HCT116 (cell line): ENCODE measurements around the gene ZBTB33. TPM values are rescaled to one million over a fixed set of nuclear protein-coding genes. Genes with fewer than 3 reads are reported as not detected.

Experiments used
- ATAC-seq: fragments of 200-7000 bp; cut with Tn5 transposase; 2 replicates; pipeline ENCODE4 v1.9.1; 2020; ENCODE audit warnings: mild to moderate bottlenecking, moderate library complexity
- BruUV-seq: library from RNA; stranded (reverse); fragments of 400-500 nt; replicated peaks from 2 replicates; lab custom pipeline; 2021; lab: Mats Ljungman, UMichigan
- CTCF ChIA-PET: fragments of 300-600 bp; sonication (Branson Sonifier 250); formaldehyde crosslinking; loops from one replicate; lab custom pipeline; 2021; ENCODE audit warnings: antibody characterized with exemption; lab: Charles Lee
- POLR2A ChIA-PET: fragments of 300-600, 350-600 bp; sonication (Branson Sonifier 250); formaldehyde crosslinking; loops from one replicate; lab custom pipeline; 2021; ENCODE audit warnings: antibody characterized with exemption; lab: Charles Lee
- RAD21 ChIA-PET, 2 experiments: fragments of 300-600 bp; sonication (Branson Sonifier 250); formaldehyde crosslinking; loops; one replicate each; lab custom pipeline; 2023; ENCODE audit warnings: low total read pairs in 2 of 2; ENCODE audit not compliant: uncharacterized antibody in 2 of 2, unreplicated experiment in 2 of 2, low non-redundant PET in 1 of 2; lab: Charles Lee
- DNase-seq: peaks from one replicate; pipeline ENCODE4 v3.0.0-alpha.2; 2010; ENCODE audit warnings: low read depth, low spot score
- H2AFZ ChIP-seq: fragments of 200-600 bp; shearing (Covaris generic), sonication (generic); 2 replicates; pipeline ENCODE4 v1.6.1; 2017; ENCODE audit warnings: low read depth, mixed run types, mixed read lengths, antibody characterized with exemption, low read length; ENCODE audit not compliant: poor library complexity, severe bottlenecking
- H3K27ac ChIP-seq: 2 replicates; pipeline ENCODE4 v1.5.1; 2012; ENCODE audit warnings: low read depth, low read length
- H3K27me3 ChIP-seq: fragments of 200-600 bp; sonication (generic); 2 replicates; pipeline ENCODE4 v1.6.1; 2016; ENCODE audit warnings: mixed run types, low read length, mixed read lengths; ENCODE audit not compliant: insufficient read depth
- H3K36me3 ChIP-seq, 2 experiments: fragments of 200-500 bp in 1 of 2; fragments of 200-600 bp in 1 of 2; sonication (Bioruptor generic) in 1 of 2; sonication (generic) in 1 of 2; 2 replicates each; pipeline versions ENCODE4 v1.5.1 to v1.6.1; 2014 to 2016; ENCODE audit warnings: low read length in 2 of 2, inconsistent platforms in 1 of 2, mixed read lengths in 1 of 2, mixed run types in 1 of 2; ENCODE audit not compliant: insufficient read depth in 2 of 2, control insufficient read depth in 1 of 2
- H3K4me1 ChIP-seq, 2 experiments: fragments of 200-600 bp in 1 of 2; sonication (generic) in 1 of 2; 2 replicates each; pipeline versions ENCODE4 v1.5.1 to v1.6.1; 2012 to 2017; ENCODE audit warnings: low read length in 2 of 2, inconsistent platforms in 1 of 2, mild to moderate bottlenecking in 1 of 2, mixed read lengths in 1 of 2, mixed run types in 1 of 2, moderate library complexity in 1 of 2; ENCODE audit not compliant: insufficient read depth in 2 of 2, control insufficient read depth in 1 of 2
- H3K4me2 ChIP-seq: fragments of 200-600 bp; sonication (generic); 2 replicates; pipeline ENCODE4 v1.6.1; 2017; ENCODE audit warnings: mixed run types, low read length, mixed read lengths
- H3K4me3 ChIP-seq, 2 experiments: fragments of 200-600 bp in 1 of 2; sonication (generic) in 1 of 2; replicated peaks in 1 of 2; 2 replicates each; pipeline ENCODE4 v1.5.1; 2011 to 2016; ENCODE audit warnings: low read length in 2 of 2, control low read depth in 1 of 2, low read depth in 1 of 2, mild to moderate bottlenecking in 1 of 2, mixed read lengths in 1 of 2, mixed run types in 1 of 2
- H3K79me2 ChIP-seq: fragments of 200-600 bp; sonication (generic); 2 replicates; pipeline ENCODE4 v1.6.1; 2017; ENCODE audit warnings: mild to moderate bottlenecking, mixed run types, low read length, moderate library complexity, mixed read lengths; ENCODE audit not compliant: insufficient read depth
- H3K9ac ChIP-seq: fragments of 200-600 bp; sonication (generic); 2 replicates; pipeline ENCODE4 v1.6.1; 2016; ENCODE audit warnings: low read length, mixed read lengths
- H3K9me2 ChIP-seq: fragments of 200-600 bp; sonication (generic), shearing (Covaris generic); 2 replicates; pipeline ENCODE4 v1.6.1; 2017; ENCODE audit warnings: mixed run types, mild to moderate bottlenecking, moderate library complexity; ENCODE audit not compliant: insufficient read depth
- H3K9me3 ChIP-seq, 2 experiments: fragments of 200-500 bp in 1 of 2; fragments of 200-600 bp in 1 of 2; sonication (Bioruptor generic) in 1 of 2; sonication (generic) in 1 of 2; 2 replicates each; pipeline ENCODE4 v1.6.1; 2014 to 2017; ENCODE audit warnings: low read length in 2 of 2, mixed read lengths in 2 of 2, inconsistent platforms in 1 of 2, low read depth in 1 of 2, mild to moderate bottlenecking in 1 of 2, mixed run types in 1 of 2, moderate library complexity in 1 of 2; ENCODE audit not compliant: control insufficient read depth in 1 of 2, insufficient read depth in 1 of 2
- H4K20me1 ChIP-seq: fragments of 200-600 bp; sonication (generic), shearing (Covaris generic); 2 replicates; pipeline ENCODE4 v1.6.1; 2017; ENCODE audit warnings: mixed run types, mild to moderate bottlenecking, moderate library complexity; ENCODE audit not compliant: insufficient read depth
- CBX3 ChIP-seq: IDR thresholded peaks from 2 replicates; pipeline ENCODE4 v1.6.1; 2012; ENCODE audit warnings: low read depth
- EGR1 ChIP-seq: IDR thresholded peaks from 2 replicates; pipeline ENCODE4 v1.6.1; 2012; ENCODE audit warnings: low read depth
- EZH2 ChIP-seq: fragments of 200-600 bp; sonication (generic); IDR thresholded peaks from 2 replicates; pipeline ENCODE4 v1.6.1; 2017; ENCODE audit warnings: antibody characterized with exemption, mixed run types
- EZH2phosphoT487 ChIP-seq: fragments of 200-600 bp; IDR thresholded peaks from 2 replicates; pipeline ENCODE4 v1.6.1; 2018; ENCODE audit warnings: antibody characterized with exemption, borderline replicate concordance
- FOSL1 ChIP-seq: IDR thresholded peaks from 2 replicates; pipeline ENCODE4 v1.6.1; 2012; ENCODE audit warnings: low read depth
- POLR2A ChIP-seq: IDR thresholded peaks from 2 replicates; pipeline ENCODE4 v1.7.0; 2011; ENCODE audit warnings: borderline replicate concordance; ENCODE audit not compliant: insufficient read depth, insufficient read length; ENCODE audit errors: extremely low read depth
- POLR2AphosphoS5 ChIP-seq: IDR thresholded peaks from 2 replicates; pipeline ENCODE4 v1.6.1; 2011; ENCODE audit warnings: mild to moderate bottlenecking, low read depth, low read length, moderate library complexity
- RAD21 ChIP-seq: IDR thresholded peaks from 2 replicates; pipeline ENCODE4 v1.6.1; 2012; ENCODE audit warnings: low read depth, mild to moderate bottlenecking
- SIN3A ChIP-seq: IDR thresholded peaks from 2 replicates; pipeline ENCODE4 v1.6.1; 2012; ENCODE audit warnings: low read depth
- TCF7L2 ChIP-seq: IDR thresholded peaks from 2 replicates; pipeline ENCODE4 v1.7.0; 2011; ENCODE audit warnings: borderline replicate concordance, inconsistent platforms; ENCODE audit not compliant: insufficient read depth, insufficient read length; ENCODE audit errors: extremely low read depth
- ZFX ChIP-seq: fragments of 450-650 bp; IDR thresholded peaks from 2 replicates; pipeline ENCODE4 v1.6.1; 2017
- ZNF274 ChIP-seq: fragments of 200-500 bp; sonication (Bioruptor generic); IDR thresholded peaks from 2 replicates; pipeline ENCODE4 v1.6.1; 2014; ENCODE audit warnings: mild to moderate bottlenecking, low read depth, low read length, inconsistent platforms
- intact Hi-C: fragments of 100-400 bp; cut with micrococcal nuclease; formaldehyde crosslinking; loops from 2 replicates; pipeline ENCODE4 v1.10.0; 2022
- total RNA-seq: library from RNA; stranded (reverse); gene quantifications from one replicate; pipeline ENCODE4 v1.2.1, GENCODE V29; 2021; ENCODE audit not compliant: unreplicated experiment
- TF ChIP-seq, protein P1 (sequence below): IDR thresholded peaks from 2 replicates; pipeline ENCODE4 v1.6.1; 2012; ENCODE audit warnings: low read depth
- TF ChIP-seq, protein P2 (sequence below): IDR thresholded peaks from 2 replicates; pipeline ENCODE4 v1.6.1; 2012
- TF ChIP-seq, protein P3 (sequence below): IDR thresholded peaks from 2 replicates; pipeline ENCODE4 v1.6.1; 2012
- TF ChIP-seq, protein P4 (sequence below), 3 experiments: fragments of 200-600 bp in 1 of 3; sonication (generic) in 1 of 3; IDR thresholded peaks in 2 of 3; conservative IDR thresholded peaks in 1 of 3; 2 replicates each; pipeline ENCODE4 v1.5.1; 2012 to 2017; ENCODE audit warnings: low read depth in 2 of 3, low read length in 2 of 3, antibody characterized with exemption in 1 of 3, borderline replicate concordance in 1 of 3, control low read depth in 1 of 3, mild to moderate bottlenecking in 1 of 3, mixed read lengths in 1 of 3, mixed run types in 1 of 3, moderate library complexity in 1 of 3; ENCODE audit not compliant: insufficient read depth in 1 of 3

The ZBTB33 gene
- total RNA-seq, 1 experiment from 2014 or later = 12.3 TPM

DNA sequence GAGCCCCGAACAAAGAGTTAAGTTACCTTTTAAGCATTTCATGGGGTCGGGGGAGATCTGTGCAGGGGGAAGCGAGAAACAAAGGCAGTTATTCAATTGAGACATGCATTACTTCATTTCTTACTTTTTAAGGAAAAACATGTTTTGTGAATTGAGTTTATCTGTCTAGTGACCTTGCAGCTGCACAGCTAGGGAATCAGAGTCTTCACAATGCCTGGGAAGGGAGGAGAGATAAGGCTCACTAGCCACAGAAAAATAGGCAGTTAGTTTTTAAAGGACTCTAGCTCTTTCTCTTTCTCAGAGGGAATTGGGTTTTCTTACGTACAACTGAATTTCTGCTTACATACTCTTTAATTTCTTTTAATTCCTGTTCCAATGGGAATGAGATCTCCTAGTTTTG, 26.2 kb upstream of the ZBTB33 start (continued):
- TF ChIP-seq RAD21 = no peak

DNA sequence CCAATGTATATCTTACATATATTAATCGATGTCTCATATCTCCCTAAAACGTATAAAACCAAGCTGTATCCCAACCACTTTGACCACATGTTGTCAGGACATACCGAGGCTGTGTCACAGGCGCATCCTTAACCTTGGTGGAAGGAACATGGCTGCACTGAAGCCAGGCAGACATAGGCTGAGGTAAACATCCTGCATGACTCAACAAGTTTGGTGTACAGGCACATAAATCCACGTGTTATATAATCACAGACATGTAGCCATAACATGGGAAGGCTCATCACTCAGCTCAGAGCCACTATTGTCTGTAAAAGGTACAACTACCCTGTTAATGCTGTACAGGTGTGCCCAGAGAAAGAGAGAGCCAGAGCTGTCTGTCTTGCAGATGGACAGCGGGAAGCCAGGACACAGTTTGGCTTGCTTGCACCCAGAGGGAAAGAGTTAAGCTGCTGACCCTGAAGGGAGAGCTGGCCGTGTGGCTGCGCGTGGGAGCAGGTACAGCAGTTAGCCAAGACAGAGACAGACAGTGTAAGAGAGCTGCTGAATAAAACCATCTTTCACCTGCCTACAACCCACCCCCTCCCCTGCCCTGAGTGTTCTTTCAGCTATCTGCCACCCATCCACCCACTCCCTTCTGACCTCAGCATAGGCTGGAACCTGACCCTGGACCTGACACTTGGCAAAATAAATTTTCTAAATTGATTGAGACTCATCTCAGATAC, 22.3 kb upstream of the ZBTB33 start:
- TF ChIP-seq EZH2 (no peak), RAD21 (no peak), POLR2A (no peak), SIN3A (no peak), EGR1 (no peak), TCF7L2 (no peak), ZFX (no peak), POLR2AphosphoS5 (no peak), CBX3 (no peak), EZH2phosphoT487 (no peak), FOSL1 (no peak), ZNF274 (no peak)
- TF ChIP-seq, protein P1, sequence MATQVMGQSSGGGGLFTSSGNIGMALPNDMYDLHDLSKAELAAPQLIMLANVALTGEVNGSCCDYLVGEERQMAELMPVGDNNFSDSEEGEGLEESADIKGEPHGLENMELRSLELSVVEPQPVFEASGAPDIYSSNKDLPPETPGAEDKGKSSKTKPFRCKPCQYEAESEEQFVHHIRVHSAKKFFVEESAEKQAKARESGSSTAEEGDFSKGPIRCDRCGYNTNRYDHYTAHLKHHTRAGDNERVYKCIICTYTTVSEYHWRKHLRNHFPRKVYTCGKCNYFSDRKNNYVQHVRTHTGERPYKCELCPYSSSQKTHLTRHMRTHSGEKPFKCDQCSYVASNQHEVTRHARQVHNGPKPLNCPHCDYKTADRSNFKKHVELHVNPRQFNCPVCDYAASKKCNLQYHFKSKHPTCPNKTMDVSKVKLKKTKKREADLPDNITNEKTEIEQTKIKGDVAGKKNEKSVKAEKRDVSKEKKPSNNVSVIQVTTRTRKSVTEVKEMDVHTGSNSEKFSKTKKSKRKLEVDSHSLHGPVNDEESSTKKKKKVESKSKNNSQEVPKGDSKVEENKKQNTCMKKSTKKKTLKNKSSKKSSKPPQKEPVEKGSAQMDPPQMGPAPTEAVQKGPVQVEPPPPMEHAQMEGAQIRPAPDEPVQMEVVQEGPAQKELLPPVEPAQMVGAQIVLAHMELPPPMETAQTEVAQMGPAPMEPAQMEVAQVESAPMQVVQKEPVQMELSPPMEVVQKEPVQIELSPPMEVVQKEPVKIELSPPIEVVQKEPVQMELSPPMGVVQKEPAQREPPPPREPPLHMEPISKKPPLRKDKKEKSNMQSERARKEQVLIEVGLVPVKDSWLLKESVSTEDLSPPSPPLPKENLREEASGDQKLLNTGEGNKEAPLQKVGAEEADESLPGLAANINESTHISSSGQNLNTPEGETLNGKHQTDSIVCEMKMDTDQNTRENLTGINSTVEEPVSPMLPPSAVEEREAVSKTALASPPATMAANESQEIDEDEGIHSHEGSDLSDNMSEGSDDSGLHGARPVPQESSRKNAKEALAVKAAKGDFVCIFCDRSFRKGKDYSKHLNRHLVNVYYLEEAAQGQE = no peak
- TF ChIP-seq, protein P2, sequence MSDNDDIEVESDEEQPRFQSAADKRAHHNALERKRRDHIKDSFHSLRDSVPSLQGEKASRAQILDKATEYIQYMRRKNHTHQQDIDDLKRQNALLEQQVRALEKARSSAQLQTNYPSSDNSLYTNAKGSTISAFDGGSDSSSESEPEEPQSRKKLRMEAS = no peak
- TF ChIP-seq, protein P3, sequence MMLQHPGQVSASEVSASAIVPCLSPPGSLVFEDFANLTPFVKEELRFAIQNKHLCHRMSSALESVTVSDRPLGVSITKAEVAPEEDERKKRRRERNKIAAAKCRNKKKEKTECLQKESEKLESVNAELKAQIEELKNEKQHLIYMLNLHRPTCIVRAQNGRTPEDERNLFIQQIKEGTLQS = no peak
- TF ChIP-seq, protein P4, sequence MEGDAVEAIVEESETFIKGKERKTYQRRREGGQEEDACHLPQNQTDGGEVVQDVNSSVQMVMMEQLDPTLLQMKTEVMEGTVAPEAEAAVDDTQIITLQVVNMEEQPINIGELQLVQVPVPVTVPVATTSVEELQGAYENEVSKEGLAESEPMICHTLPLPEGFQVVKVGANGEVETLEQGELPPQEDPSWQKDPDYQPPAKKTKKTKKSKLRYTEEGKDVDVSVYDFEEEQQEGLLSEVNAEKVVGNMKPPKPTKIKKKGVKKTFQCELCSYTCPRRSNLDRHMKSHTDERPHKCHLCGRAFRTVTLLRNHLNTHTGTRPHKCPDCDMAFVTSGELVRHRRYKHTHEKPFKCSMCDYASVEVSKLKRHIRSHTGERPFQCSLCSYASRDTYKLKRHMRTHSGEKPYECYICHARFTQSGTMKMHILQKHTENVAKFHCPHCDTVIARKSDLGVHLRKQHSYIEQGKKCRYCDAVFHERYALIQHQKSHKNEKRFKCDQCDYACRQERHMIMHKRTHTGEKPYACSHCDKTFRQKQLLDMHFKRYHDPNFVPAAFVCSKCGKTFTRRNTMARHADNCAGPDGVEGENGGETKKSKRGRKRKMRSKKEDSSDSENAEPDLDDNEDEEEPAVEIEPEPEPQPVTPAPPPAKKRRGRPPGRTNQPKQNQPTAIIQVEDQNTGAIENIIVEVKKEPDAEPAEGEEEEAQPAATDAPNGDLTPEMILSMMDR (IDR thresholded peaks at IDR 0.05 in 2 of 3, conservative IDR thresholded peaks at IDR 0.05 in 1 of 3; ENCODE audit: borderline replicate concordance in 1 of 3, insufficient read depth in 1 of 3, low read depth in 2 of 3, low read length in 2 of 3) = no peak
- Histone ChIP-seq H3K79me2 (no peaks in the 10 kb centered on the region), H3K36me3 (no peaks in the 10 kb centered on the region), H3K27ac (no peak overlapping the region), H3K4me1 (no peaks in the 10 kb centered on the region), H3K9me3 (no peaks in the 10 kb centered on the region), H3K27me3 (no peaks in the 10 kb centered on the region), H3K4me2 (no peak overlapping the region), H4K20me1 (no peaks in the 10 kb centered on the region), H2AFZ (no peak overlapping the region), H3K9me2 (no peaks in the 10 kb centered on the region), H3K4me3 (no peak overlapping the region), H3K9ac (no peak overlapping the region)
- ATAC-seq = no peak
- POLR2A ChIA-PET = no interaction called here
- CTCF ChIA-PET = no interaction called here
- no peak for DNase-seq
- no TSS peak for BruUV-seq
- intact Hi-C loops = no loop called here
- RAD21 ChIA-PET = no interaction called here
